CD4-positive, alpha-beta T cell treated with Interleukin-17A for 4 hours (primary cell): Measurements from ENCODE around the gene SLC39A11.
A peak's percentile ranks its signal among the peaks of the same experiment; 100 is the strongest.
"Not testable (repeated sequence)": the region's sequence is repeated elsewhere in the genome, so short reads cannot be mapped to it uniquely, and the experiment has no call there.

ENCODE experiments used
- DNase-seq: peaks from one replicate; pipeline ENCODE4 v3.0.0-alpha.2; 2020; ENCODE audit warnings: mixed read lengths

Gene SLC39A11

DNA sequence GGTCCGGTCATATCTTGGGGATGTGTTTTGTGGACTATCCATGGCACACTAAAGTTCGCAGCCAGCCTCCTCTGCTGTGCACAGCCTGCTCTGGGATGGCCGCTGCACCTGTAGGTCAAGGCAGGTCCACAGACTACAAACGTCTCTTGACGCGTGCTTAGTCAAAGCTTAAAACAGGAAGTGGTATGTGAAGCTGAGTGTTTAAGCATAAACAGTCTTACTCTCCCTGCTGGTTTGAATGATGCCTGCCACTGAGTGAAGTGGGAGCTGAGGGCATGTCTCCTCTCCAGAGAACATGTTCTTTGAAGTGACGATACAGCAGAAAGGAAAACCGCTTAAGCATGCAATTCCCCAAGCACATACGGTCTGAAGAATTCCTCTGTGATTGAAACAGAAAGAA lies 365.6 kb downstream of the SLC39A11 start:
- peak; percentile 59 for DNase-seq

DNA sequence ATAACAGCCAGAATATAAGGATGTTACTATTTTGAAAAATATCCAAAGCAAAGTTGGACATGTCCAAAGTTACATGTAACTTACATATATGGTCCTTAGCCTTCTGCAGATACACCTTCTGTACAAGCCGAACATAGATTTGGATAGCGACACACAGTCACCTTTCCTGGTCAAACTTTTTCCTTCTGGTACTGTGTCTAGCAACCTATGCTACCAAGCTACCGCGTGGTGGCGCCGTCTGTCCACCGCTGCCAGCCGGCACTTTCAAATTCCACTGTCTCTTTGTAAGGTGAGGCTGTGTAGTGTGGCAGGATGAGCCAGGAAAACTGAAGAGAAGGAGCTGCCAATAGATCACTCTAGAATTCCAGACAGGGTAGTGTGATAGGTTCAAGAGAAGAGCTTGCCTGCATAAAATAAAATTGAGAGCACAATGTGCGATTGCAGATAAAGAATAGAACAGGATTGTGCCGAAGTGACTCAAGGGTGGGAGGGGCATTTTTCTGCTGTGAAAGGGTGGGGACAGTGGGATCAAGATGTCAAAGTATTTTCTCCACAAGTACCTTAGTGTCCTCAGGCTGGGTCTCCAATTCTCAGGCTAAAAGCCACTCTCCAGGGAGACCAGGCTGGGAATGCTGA lies 366.9 kb downstream of the SLC39A11 start:
- DNase-seq = peak; percentile 70

GRCh38 chr17:72724267-72724666 lies 368.2 kb downstream of the SLC39A11 start:
- no peak for DNase-seq

GRCh38 chr17:72723711-72724110 lies 368.8 kb downstream of the SLC39A11 start:
- no peak for DNase-seq

- no peak for DNase-seq
Observed at GRCh38 chr17:72720494-72720825, 372.0 kb downstream of the SLC39A11 start.

DNA sequence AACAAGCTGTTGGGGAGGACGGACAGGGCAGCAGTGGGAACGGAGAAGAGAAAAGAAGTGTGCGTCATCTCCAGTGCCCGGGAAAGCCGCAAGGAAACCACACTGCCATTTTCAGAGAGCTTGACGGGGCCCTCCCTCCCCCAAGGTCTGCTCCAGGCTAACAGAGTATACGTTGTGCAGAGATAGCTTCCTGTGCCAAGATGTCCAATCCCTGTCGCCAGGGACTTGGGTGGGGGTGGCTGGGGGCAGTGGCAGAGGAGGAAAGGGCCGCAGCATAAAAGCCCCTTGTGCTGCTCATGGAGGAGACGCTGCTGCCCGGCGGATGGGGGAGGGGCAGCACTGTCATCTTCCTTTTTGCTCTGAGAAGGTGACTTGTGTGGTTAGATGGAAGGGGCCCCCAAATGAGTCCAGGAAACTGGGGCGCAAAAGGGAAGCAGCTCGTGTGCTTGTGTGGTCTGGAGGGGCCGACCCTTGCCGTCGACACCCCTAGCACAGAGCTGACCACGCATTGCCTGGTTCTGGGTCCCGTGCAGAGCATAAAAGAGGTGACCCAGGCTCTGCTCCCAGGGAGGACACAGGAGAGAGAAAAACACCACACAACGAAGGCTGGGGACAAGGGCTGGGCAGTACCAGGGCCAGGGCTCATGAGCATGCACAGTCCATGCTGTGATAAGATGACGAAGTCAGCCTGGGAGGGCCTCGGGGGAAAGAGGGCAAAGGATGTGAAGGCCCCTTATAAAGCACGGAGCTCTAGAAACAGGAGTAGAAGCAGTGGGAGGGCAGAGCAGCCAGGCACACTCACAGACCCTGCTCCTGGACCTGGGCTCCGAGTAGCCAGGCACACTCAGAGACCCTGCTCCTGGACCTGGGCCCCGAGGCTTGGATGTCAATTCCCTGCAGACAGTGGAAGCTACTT lies 372.7 kb downstream of the SLC39A11 start:
- DNase-seq = peak; percentile 65

DNA sequence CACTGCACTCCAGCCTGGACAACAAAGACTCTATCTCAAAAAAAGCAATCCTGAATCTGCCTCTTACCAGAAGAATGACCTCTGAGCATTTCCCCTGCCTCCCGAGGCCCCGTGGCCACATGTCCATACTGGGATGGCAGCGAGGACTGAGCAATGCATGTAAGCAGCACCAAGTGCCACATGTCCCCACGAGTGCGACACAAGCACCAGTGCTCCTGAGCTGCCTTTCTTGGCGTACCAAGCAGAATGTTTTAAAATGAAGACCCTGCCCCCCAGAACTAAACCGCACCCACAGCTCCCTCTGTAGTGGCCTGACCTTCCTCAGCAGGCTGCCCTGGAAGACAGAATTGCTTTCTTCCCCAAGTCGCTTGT lies 373.3 kb downstream of the SLC39A11 start:
- no peak for DNase-seq

DNA sequence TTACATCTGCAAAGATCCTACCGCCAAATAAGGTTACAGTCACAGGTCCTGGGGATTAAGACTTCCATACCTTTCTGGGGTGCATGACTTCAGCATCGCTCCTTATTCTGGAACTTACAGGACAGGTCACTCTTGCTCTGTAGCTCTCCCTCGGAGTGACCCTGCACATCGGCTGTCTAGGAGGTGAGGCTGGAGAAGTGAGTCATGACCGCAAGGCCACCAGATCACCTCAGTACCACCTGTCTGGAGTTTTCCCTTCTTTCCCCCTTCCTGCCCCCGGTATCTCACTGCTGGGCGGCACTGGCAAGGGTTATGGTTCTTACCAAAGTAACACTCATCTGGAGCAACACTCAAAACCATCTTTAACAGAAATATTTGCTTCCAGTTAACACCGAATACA lies 374.8 kb downstream of the SLC39A11 start:
- no peak for DNase-seq

DNA sequence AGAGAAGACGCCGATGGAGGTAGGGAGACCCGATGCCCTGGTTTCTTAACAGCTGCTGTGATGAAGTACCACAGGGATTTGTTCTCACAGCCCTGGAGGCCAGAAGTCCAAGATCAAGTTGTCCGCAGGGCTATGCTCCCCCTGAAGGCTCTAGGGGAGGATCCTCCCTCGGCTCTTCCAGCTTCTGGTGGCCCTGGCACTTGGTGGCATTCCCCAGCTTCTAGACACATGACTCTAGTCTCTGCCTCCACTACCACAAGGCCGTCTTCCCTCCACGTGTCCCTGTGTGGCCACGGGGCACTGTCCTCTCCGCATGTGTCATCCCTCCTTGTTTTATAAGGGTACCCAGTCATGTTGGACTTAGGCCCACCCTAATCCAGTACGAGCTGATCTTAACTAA lies 375.2 kb downstream of the SLC39A11 start:
- no peak for DNase-seq

DNA sequence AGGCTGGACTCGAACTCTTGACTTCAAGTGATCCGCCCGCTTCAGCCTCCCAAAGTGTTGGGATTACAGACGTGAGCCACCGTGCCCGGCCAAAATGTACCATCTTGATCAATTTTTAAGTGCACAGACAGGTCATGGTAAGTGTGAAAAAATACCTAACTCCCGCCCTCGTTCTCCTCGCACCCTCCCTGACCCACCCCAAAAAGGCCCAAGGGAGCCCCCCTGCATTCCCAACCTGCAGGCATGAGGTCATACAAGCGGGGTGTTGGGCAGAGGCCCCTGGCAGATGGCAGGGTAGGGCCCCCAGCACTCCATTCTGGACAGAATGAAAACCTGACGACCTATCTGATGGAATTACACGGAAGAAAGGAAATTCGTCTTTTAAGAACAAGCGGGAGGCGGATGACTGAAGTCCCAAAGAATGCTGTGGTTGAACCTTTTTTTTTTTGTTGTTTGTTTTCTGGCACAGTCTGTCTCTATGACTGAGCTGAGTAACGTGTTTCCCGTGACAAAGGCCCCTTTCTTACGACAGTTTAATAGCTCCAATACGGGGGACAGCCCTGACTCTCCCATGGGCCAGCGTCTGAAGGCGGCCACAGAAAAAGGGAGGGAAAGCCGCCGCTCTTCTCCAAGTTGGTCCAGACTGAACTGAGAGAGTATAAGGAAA lies 376.4 kb downstream of the SLC39A11 start:
- DNase-seq = no peak

- no peak for DNase-seq
Observed at GRCh38 chr17:72714357-72714966, 378.0 kb downstream of the SLC39A11 start.

GRCh38 chr17:72713701-72714100 lies 378.8 kb downstream of the SLC39A11 start:
- DNase-seq = no peak

DNA sequence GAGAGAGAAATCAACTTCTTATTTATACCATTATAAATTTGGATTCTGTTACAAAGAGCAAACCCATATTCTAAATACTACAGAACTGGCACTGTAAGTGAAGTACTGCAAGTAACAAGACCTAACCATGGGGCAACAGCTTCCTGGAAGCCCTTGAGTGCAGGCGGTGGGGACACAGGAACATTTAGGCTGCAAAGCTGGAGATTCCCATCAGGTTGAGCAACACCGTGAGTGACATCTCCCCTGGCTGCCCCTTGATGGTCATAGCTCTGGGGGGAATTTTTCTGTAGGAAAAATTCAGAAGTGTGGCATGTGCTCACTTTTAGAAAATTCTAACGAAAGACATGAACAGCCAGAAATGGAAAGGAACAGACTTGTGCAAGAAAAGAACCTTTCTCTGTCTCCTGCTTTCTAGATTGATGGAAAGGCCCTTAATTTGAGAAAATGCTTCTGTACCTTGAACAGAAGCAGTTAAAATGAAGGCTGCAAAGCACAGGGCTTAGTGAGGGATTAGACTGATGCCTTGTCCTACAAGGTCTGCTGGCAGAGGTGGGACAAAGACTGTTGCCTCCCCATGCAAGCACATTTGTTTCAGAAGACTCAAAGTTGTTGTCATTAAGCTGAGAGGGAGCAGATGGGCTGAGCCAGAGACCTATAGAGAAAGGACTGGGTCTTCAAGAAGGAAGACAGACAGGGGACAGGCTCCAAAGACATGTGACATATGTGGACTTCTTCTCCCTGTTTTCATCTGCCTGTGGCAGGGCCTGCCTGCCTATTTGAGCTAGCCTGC lies 380.8 kb downstream of the SLC39A11 start:
- no peak for DNase-seq

- DNase-seq = no peak
Observed at GRCh38 chr17:72710834-72711233, 381.7 kb downstream of the SLC39A11 start.

DNA sequence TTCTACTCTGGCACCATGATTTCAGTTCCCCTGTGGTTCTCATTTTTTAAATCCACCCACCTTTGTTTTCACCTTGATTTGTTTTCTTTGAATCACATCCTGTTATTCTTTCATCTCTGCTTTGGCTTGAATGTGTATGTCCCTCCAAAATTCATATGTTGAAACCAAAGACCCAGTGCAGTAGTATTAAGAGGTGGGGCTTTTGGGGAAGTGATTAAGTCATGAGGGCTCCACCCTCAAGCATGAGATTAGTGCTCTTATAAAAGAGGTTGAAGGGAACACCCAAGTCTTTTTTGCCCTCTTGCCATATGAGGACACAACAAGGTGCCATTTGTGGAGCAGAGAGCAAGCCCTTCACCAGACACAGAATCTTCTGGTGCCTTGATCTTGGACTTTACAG lies 382.3 kb downstream of the SLC39A11 start:
- DNase-seq = no peak

DNA sequence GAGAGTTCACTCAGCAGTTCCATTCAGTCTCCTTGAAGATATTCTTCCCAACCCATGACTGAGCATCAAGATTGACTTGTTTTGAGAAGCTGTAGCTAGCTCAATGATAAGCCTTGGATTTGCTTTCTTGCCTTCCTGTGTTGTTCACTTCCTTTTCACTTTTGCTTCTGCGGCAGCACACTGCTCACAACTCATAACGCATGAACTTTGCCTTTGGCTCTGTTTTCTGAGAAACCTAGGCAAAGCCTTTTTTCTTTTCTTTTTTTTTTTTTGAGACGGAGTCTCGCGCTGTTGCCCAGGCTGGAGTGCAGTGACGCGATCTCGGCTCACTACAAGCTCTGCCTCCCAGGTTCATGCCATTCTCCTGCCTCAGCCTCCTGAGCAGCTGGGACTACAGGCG lies 383.8 kb downstream of the SLC39A11 start:
- DNase-seq = not testable (repeated sequence)

DNA sequence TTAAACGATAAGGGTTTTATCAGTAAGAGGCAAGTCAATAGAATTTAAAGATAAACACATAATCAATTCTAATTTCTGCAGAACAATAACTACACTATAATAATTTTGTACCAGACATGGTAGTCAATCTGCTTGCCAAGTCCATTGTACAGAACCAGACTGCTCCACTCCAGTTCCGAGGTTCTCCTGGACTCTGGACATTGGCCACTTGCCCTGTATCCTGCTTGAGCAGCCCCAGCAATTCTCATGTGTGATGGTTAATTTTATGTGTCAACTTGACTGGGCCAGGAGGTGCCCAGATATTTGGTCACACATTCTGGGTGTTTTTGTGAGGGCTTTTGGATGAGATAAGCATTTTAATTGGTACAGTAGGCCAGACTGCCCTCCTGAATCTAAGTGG lies 384.6 kb downstream of the SLC39A11 start:
- no peak for DNase-seq

GRCh38 chr17:72706396-72706981 lies 386.0 kb downstream of the SLC39A11 start:
- DNase-seq = no peak

- no peak for DNase-seq
Observed at GRCh38 chr17:72705905-72706395, 386.5 kb downstream of the SLC39A11 start.

DNA sequence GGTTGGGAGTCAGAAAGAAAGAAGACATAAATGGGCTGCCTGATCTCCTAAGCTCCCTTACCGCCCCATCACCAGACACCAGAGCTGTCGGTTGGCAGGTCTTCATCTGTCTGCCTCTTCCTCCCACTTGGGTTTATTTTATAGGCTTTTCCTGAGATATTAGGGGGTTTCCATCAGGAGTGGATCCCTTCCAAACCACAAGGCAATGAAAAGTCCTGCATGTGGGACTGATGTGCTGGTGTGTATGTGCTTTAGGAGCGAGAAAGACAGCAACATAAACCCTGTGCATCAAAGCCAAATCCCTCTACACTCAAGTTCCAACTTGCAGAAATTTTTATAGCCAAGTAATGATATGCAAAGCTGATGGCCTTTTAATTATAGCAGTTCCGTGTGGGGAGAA lies 389.5 kb downstream of the SLC39A11 start:
- no peak for DNase-seq

- DNase-seq = no peak
Observed at GRCh38 chr17:72702136-72702735, 390.3 kb downstream of the SLC39A11 start.

- no peak for DNase-seq
Observed at GRCh38 chr17:72700226-72700625, 392.3 kb downstream of the SLC39A11 start.
